ENCODE data around the gene ELK3. TPM values are rescaled to one million over a fixed set of nuclear protein-coding genes. Genes with fewer than 3 reads are reported as not detected.
A peak's percentile ranks its signal among the peaks of the same experiment; 100 is the strongest.

ELK3 gene
- total RNA-seq (2014; rRNA removed; shearing (Covaris generic)) (8.3 and 12.1 TPM in 2 replicates), polyA plus RNA-seq (2016; fragmentation: Nextera tagmentation; extraction: Ambion mirVana) (5.5 and 6.5 TPM in 2 replicates)
- long read RNA-seq, result 0 reads

DNA sequence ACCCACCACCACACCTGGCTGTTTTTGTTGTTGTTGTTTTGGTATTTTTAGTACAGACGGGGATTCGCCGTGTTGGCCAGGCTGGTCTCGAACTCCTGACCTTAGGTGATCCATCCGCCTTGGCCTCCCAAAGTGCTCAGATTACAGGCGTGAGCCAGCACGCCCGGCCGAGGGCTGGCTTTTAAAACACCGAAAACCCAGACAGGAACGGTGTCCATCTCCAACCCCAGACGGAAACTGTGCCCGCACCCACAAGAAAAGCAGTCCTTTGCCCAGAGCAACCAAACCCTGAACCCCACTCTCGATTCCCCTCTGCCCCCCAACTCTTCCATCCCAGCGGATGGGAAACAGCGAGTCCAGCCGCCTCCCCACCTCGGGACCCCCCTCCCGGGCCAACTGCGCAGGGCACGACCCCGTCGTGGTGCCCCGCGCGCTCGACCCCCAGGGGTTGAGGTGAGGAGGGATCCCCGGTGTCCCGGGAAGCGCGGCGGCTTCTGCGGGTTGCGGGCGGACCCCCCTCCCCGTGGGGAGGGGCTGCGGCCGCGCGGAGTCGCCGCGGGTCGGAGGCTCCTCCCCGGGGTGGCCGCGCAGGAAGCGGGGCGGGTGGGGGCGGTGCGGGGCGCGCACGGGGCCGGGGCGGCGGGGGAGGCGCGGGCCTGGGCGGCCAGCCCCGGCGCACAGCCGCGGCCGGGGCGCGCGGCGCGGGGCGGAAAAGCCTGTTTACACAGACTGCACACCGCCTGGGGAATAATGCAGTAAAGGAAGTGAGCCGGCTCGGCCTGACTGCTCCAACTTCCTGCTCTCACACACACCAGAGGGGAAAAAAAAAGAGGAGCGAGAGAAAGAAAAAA lies at the start of gene ELK3:
Gene ELK3 (plus strand): TSS at position 651 of the 851 bp plus-strand sequence.
- Mint-ChIP-seq H3K4me1 (peaks cover 6% of the 10 kb centered on the region), H3K27ac (no peak within 1 kb of the TSS; the same call in 1 of the 2 replicates)

More for the DNA sequence above, at the start of gene ELK3:
- Histone ChIP-seq H3K9me2 (ENCODE audit: insufficient read depth) (no peaks in the 10 kb centered on the region), H3K4me3 (peak within 1 kb of the TSS; percentile 91), H3F3A (replicated peaks; ENCODE audit: low read depth) (no peaks in the 10 kb centered on the region), H3K36me3 (ENCODE audit: insufficient read depth) (no peaks in the 10 kb centered on the region), H3K27me3 (ENCODE audit: insufficient read depth) (peaks cover 32% of the 10 kb centered on the region), H3K4me2 (peak within 1 kb of the TSS; percentile 95), H4K20me1 (replicated peaks; ENCODE audit: insufficient read depth) (no peaks in the 10 kb centered on the region), H3K27ac (ENCODE audit: low read depth) (no peak within 1 kb of the TSS), H3K4me1 (ENCODE audit: insufficient read depth) (peaks cover 12% of the 10 kb centered on the region), H3K79me2 (replicated peaks; ENCODE audit: insufficient read depth) (peaks cover 24% of the 10 kb centered on the region), H2AFZ (peak within 1 kb of the TSS; percentile 97)
- H3K4me3 Mint-ChIP-seq, result peak within 1 kb of the TSS; percentile 96
- ATAC-seq, result peak; percentile 47
- peak; percentile 28 for TF ChIP-seq EZH2 (IDR thresholded peaks at IDR 0.05; ENCODE audit: low read depth, unreplicated experiment)
- TF ChIP-seq, protein P1, sequence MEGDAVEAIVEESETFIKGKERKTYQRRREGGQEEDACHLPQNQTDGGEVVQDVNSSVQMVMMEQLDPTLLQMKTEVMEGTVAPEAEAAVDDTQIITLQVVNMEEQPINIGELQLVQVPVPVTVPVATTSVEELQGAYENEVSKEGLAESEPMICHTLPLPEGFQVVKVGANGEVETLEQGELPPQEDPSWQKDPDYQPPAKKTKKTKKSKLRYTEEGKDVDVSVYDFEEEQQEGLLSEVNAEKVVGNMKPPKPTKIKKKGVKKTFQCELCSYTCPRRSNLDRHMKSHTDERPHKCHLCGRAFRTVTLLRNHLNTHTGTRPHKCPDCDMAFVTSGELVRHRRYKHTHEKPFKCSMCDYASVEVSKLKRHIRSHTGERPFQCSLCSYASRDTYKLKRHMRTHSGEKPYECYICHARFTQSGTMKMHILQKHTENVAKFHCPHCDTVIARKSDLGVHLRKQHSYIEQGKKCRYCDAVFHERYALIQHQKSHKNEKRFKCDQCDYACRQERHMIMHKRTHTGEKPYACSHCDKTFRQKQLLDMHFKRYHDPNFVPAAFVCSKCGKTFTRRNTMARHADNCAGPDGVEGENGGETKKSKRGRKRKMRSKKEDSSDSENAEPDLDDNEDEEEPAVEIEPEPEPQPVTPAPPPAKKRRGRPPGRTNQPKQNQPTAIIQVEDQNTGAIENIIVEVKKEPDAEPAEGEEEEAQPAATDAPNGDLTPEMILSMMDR (conservative IDR thresholded peaks at IDR 0.05; ENCODE audit: low read depth in 2 of 2), result no peak
- TF ChIP-seq, protein P2, sequence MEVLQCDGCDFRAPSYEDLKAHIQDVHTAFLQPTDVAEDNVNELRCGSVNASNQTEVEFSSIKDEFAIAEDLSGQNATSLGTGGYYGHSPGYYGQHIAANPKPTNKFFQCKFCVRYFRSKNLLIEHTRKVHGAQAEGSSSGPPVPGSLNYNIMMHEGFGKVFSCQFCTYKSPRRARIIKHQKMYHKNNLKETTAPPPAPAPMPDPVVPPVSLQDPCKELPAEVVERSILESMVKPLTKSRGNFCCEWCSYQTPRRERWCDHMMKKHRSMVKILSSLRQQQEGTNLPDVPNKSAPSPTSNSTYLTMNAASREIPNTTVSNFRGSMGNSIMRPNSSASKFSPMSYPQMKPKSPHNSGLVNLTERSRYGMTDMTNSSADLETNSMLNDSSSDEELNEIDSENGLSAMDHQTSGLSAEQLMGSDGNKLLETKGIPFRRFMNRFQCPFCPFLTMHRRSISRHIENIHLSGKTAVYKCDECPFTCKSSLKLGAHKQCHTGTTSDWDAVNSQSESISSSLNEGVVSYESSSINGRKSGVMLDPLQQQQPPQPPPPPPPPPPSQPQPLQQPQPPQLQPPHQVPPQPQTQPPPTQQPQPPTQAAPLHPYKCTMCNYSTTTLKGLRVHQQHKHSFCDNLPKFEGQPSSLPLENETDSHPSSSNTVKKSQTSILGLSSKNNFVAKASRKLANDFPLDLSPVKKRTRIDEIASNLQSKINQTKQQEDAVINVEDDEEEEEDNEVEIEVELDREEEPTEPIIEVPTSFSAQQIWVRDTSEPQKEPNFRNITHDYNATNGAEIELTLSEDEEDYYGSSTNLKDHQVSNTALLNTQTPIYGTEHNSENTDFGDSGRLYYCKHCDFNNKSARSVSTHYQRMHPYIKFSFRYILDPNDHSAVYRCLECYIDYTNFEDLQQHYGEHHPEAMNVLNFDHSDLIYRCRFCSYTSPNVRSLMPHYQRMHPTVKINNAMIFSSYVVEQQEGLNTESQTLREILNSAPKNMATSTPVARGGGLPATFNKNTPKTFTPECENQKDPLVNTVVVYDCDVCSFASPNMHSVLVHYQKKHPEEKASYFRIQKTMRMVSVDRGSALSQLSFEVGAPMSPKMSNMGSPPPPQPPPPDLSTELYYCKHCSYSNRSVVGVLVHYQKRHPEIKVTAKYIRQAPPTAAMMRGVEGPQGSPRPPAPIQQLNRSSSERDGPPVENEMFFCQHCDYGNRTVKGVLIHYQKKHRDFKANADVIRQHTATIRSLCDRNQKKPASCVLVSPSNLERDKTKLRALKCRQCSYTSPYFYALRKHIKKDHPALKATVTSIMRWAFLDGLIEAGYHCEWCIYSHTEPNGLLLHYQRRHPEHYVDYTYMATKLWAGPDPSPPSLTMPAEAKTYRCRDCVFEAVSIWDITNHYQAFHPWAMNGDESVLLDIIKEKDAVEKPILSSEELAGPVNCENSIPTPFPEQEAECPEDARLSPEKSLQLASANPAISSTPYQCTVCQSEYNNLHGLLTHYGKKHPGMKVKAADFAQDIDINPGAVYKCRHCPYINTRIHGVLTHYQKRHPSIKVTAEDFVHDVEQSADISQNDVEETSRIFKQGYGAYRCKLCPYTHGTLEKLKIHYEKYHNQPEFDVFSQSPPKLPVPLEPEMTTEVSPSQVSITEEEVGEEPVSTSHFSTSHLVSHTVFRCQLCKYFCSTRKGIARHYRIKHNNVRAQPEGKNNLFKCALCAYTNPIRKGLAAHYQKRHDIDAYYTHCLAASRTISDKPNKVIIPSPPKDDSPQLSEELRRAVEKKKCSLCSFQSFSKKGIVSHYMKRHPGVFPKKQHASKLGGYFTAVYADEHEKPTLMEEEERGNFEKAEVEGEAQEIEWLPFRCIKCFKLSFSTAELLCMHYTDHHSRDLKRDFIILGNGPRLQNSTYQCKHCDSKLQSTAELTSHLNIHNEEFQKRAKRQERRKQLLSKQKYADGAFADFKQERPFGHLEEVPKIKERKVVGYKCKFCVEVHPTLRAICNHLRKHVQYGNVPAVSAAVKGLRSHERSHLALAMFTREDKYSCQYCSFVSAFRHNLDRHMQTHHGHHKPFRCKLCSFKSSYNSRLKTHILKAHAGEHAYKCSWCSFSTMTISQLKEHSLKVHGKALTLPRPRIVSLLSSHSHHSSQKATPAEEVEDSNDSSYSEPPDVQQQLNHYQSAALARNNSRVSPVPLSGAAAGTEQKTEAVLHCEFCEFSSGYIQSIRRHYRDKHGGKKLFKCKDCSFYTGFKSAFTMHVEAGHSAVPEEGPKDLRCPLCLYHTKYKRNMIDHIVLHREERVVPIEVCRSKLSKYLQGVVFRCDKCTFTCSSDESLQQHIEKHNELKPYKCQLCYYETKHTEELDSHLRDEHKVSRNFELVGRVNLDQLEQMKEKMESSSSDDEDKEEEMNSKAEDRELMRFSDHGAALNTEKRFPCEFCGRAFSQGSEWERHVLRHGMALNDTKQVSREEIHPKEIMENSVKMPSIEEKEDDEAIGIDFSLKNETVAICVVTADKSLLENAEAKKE (CRISPR knock-in tag; IDR thresholded peaks at IDR 0.05), result no peak
- peak; percentile 29; the same call in 1 of the 2 replicates for TF ChIP-seq POLR2AphosphoS5 (IDR thresholded peaks at IDR 0.05; ENCODE audit: low read depth)
- TF ChIP-seq ZNF331 (CRISPR knock-in tag; IDR thresholded peaks at IDR 0.05; ENCODE audit: low read depth), result no peak
- no peak for TF ChIP-seq EZH2phosphoT487 (IDR thresholded peaks at IDR 0.05; ENCODE audit: unreplicated experiment)
- TF ChIP-seq, protein P3, sequence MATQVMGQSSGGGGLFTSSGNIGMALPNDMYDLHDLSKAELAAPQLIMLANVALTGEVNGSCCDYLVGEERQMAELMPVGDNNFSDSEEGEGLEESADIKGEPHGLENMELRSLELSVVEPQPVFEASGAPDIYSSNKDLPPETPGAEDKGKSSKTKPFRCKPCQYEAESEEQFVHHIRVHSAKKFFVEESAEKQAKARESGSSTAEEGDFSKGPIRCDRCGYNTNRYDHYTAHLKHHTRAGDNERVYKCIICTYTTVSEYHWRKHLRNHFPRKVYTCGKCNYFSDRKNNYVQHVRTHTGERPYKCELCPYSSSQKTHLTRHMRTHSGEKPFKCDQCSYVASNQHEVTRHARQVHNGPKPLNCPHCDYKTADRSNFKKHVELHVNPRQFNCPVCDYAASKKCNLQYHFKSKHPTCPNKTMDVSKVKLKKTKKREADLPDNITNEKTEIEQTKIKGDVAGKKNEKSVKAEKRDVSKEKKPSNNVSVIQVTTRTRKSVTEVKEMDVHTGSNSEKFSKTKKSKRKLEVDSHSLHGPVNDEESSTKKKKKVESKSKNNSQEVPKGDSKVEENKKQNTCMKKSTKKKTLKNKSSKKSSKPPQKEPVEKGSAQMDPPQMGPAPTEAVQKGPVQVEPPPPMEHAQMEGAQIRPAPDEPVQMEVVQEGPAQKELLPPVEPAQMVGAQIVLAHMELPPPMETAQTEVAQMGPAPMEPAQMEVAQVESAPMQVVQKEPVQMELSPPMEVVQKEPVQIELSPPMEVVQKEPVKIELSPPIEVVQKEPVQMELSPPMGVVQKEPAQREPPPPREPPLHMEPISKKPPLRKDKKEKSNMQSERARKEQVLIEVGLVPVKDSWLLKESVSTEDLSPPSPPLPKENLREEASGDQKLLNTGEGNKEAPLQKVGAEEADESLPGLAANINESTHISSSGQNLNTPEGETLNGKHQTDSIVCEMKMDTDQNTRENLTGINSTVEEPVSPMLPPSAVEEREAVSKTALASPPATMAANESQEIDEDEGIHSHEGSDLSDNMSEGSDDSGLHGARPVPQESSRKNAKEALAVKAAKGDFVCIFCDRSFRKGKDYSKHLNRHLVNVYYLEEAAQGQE (IDR thresholded peaks at IDR 0.05; ENCODE audit: unreplicated experiment), result no peak
- no peak for TF ChIP-seq ZNF114 (CRISPR knock-in tag; IDR thresholded peaks at IDR 0.05)
- peak; percentile 67 for DNase-seq (ENCODE audit: low spot score)
- no peaks in the 10 kb centered on the region for H3K36me3 Mint-ChIP-seq (ENCODE audit: low read depth)
- no peaks in the 10 kb centered on the region; the same call in 2 of the 3 replicates for H3K9me3 Mint-ChIP-seq
- peaks cover 24% of the 10 kb centered on the region for H3K27me3 Mint-ChIP-seq (ENCODE audit: insufficient read depth, low read depth, poor library complexity)

All from GM23338 (cell line).